GM18517 (cell line): ENCODE data around the gene AP5B1.

ENCODE experiments used
- ATAC-seq: cut with Tn5 transposase; IDR thresholded peaks from one replicate; pipeline ENCODE4 v1.9.1; 2021; ENCODE audit warnings: mild to moderate bottlenecking, moderate library complexity; ENCODE audit not compliant: unreplicated experiment

AP5B1 gene, protein sequence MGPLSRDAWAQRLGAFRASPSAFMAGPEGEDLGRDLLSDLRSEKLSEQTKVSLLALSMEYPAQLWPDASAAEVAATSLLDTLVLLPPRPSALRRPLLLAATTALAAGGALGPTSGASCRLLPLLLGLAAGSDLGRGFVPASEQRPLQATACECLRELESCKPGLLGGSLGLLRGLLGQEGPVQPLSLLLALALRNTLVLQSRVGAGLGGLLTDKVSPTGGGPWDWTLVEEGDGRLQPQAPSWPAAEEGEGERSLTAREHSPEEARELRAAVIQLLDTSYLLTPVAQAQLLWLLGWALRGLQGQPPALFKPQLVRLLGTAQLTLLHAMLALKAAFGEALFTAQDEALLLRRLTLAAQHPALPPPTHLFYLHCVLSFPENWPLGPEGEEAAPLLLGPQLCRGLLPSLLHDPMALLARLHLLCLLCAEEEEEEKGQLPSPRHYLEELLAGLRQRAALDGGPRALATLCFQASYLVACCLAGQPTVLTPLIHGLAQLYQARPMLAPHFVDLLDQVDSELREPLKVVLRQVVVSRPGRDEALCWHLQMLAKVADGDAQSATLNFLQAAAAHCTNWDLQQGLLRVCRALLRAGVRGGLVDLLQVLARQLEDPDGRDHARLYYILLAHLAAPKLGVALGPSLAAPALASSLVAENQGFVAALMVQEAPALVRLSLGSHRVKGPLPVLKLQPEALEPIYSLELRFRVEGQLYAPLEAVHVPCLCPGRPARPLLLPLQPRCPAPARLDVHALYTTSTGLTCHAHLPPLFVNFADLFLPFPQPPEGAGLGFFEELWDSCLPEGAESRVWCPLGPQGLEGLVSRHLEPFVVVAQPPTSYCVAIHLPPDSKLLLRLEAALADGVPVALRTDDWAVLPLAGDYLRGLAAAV

DNA sequence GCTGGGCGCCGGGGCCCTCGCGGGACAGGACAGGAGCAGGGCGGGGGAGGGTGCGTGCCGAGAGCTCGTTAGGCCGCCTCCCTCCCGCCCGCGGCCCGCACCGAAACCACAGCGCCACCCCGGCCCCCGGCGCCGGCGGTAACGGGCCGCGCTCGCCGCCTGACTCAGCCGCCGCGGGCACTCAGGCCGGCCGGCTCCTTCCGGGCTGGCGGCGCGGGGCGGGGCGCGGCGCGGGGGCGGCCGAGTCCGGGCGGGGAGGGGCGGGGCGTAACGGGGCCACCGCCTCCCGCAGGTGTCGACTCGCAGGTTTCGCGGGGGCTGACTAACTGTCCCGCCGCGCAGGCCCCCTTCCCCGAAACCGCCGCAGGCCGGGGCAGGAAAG lies at the start of gene AP5B1:
TSS of gene AP5B1 (minus strand) at position 207 of the 382 bp plus-strand sequence. CDS start 385 bp downstream, outside the sequence.
- peak; percentile 47 for ATAC-seq

DNA sequence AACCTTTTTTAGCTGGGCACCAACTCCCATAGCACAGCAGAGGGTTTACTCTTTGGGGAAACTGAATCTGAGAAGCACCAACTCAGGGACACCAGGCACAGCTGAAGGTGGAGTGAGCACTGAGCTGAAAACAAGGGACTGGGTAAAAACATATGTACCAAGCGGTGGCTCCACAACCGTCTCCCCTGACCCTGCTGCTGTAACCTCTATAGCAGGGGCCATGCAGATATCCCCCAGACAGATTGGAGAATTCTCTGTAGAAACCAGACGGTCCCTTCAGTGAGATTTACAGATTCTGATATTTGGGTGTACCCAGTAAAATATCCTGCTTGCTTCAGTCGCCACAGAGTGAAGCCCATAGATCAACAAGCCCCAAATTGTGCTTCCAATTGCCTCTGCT lies 48.7 kb upstream of the AP5B1 start:
- no peak for ATAC-seq

DNA sequence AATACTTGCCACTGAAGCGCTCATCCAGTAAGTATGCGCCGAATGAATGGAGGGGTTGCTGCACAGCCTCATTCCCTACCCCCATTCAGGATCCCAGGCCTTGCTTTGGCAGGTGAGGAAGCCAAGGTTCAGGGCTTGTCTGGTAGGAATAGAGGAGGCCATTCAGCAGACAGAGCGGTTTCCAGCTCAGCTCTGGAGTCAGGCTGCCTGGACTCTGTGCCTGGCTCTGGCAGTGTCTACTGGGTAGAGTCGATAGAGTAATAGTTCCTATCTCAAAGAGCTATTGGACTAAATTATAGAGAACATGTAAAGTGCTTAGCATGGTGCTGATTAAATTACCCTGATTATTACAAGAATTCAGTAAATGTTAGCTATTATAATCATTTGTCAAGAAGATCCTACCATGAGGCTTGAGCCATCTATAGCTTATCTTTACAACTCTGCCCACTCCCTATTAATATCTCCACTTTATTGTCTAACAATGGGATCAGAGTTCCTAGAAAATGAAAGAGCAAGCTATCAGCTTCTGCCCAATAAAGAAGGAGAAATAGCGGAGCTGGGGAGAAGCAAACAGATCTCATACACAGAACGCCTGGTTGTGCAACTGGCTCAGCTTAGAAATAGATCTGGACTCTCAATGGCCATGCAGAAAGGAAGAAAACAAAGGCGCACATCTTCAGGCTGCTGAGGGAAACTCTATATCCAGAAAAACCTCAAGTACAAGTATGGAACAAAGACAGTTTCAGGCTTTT lies 46.4 kb upstream of the AP5B1 start:
- ATAC-seq, result no peak

DNA sequence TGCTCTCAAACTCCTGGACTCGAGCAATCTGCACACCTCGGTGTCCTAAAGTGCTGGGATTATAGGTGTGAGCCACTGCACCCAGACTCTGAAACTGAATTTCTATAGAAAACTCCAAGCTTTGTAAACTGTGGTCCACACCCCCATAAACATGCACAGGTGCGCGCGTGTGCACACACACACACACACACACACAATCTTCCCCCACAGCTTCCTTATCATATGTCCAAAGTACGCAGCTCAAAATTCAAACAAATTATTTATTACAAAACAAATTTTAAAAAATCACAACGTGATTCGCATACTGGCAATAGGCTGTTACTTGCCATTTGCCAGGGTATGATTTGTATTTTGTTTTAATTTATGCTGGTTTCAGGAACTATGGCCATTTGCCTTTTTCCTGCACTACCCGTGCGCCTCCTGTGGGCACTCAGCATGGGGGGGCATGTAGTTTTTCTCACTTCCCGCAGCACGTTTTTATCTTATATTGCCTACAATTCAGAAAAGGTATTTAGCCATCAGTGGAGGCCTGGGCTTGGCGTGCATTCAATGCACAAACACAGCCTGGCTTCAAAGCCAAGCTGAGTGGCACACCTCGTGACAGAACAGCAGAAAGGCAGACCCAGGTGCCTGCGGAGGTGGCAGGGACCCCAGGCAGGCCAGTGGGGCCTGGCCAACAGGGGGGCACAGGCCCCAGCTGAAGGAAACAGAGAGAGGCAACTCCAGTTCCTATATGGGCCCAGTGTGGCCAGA lies 42.2 kb upstream of the AP5B1 start:
- no peak for ATAC-seq

DNA sequence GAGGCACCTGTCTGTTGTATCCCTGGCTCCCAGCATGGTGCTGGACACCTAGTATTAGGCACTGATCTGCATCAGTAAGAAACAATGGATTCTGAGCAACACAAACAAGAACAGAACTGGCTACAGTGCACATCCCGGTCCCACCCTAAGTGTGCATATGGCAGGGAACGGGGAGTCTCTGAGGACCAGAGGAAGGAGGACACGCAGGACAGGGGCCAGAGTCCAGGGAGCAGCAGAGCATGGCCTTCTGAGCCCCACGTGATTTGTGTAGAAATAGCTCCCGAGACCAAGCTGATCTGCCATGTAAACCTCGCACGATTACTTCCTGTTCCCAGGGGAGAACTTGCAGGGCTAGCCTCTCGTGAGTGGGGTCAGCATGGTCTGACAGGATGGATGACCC lies 40.3 kb upstream of the AP5B1 start:
- no peak for ATAC-seq

DNA sequence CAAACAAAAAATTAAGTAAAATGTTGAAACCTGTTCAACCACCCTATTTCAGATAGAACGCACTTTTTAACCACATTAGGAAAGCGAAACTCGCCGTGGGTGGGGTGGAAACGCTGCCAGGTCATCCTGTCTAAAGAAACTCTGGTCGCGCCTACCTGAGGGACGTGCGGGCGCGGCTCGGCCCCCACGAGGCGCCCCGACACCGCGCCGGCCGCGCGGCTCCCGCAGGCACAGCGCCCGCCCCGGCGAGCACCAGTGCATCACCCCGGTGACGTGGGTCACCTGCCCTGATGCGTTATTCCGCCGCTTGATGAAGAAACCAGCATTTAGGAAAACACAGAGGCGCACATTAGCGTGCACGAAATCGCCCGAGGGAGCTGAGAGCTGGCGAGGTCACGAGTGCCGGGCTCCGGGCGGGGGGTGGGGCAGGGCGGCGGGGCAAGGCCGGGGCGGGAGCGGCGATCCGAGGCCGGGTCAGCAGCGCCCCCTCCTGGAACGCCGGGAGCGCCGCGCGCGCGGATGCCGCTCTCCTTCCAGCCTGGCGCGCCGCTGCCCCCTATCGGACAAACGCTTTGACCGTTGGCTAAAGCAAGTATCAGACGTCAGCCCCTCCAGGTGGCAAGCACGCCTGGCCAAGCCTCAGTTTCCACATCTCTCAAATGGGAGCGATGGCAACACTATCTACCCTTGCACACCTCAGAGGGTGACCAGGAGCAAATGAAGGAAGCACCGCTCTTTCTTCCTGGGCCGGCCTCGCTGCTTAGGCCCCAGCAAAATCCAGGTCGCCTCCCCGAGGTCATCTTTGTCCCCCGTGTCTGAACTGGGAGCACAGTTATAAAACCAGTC lies 37.3 kb upstream of the AP5B1 start:
- peak; percentile 69 for ATAC-seq

DNA sequence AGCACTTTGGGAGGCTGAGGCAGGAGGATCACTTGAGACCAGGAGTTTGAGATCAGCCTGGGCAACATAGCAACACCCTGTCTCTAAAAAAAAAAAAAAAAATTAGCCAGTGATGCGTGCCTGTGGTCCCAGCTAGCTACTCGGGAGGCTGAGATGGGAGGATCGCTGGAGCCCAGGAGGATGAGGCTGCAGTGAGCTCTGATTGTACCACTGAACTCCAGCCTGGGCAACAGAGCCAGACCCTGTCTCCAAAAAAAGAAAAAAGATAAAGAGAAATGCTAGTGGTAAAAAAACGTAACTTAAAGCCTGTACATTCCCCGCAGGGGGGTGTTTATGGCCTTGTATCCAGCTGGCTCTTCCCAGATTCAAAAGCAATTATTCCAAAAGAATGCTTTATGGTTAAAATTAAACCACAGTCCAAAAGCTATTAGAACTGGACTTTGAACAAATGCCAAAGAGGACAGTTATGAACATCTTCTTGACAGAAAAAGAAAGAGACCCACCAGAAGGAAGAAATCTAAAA lies 36.6 kb upstream of the AP5B1 start:
- ATAC-seq, result no peak

DNA sequence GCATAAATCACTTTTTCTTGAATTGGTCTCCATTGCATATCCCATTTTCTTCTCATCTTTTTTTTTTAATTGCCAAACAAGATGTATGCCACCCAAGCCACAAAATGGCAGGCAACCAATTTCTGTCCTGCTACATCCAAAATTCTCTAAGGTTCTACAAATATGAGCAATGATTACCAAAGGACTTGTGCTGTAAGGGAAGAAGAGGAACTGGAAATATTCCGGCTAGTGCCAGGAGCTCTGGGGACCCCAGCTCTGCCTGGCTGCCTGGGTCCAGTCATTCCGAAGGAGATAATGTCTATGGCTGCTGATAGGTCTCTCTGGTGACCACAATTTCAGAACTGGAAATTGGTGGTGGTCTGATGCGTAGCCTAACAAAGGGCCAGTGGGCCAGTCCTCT lies 35.9 kb upstream of the AP5B1 start:
- ATAC-seq, result no peak

DNA sequence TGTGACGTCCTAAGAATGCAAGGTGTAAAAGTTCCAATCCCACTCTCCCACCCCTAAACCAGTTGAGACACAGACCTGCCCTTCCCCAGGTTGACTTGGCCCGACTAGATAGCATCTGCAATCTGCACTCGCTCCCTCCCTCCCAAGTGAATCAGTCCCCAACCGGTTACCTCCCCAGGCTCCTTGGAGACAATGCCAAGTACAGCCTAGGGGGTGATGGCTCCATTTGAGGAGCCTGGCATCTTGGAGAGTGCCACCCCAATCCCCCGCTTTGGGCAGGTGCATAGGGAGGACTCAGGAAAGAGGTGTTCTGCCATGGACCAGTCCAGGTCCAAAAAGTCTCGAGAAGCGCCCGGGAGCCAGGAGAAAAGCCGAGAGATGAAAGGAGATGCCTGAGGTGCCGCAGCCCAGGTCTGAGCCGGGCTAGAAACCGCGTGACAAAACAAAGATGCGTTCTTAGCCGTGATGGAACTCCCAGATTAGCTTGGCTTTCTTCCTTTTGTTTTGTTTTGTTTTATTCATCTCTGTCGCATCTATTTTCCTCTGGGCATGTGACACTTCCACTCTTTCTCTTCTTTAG lies 34.3 kb upstream of the AP5B1 start:
- no peak for ATAC-seq

DNA sequence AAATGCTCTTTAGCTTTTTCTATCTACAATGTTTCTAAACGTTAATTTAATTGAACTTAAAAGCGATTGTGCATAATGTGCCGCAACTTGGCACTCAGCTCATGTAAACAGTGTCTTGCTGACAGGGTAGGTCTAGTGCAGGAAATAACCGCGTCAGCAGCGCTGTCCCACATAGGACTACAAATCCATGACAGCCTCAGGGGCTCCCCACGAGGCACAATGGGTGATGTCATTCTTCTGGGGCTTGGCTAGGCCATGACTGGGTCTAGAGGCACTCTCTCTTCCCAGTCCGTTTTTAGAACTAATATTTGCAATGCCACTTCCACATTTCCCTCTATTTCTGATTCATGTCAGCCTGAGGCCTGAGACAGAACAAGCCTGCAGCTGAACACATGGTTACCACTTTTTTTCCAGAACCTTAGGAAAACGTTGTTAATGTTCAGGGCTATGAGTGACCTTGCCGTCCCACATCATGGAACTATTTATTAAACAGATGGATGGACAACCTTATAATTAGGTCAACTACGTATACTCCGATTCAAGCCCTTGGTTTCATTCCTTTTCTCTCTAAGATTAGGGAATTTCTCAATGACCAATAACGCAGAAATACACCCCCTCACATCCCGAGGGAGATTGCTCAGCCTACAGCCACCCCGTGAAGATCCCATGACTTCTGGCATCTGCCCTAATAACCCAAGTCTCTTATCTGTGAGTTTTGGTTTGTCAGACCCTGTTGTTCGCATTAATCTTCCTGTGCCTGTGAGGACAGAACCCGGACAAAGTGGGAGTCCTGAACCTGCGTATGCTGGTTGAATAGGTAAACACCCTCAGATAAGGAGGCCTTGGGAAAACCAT lies 33.6 kb upstream of the AP5B1 start:
- no peak for ATAC-seq

DNA sequence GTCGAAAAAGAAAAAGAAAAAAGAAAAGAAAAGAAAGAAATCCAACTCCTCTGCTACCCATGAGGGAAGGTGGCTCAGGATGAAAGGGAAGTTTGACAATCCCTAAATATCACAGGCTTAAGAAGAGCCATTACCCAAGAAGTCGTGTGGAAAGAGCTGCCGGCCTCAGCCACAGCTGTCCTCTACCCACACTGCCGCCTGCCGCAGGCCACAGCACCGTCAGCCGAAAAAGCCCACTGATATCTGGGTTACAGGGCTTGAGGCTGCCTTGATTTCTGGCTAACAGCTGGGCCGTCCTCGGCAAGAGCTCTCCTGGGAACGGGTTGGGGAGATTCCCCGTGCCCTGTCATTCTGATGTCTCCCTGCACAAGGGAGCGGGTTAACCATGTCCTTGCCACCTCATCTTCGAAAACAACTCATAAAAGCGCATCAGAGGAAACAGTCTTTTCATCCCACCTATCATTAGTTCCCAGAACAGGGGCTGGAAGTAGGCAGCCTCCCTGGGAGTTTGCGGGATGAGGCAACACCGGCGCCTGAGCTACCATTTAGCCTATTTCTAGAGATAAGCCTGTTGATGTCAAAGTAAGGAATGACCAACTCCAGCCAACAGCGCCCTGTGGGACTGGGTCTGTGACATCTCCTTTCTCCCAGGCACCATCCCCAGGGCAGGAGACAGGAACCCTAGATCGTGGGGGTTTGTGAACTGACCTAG lies 31.1 kb upstream of the AP5B1 start:
- ATAC-seq, result no peak

DNA sequence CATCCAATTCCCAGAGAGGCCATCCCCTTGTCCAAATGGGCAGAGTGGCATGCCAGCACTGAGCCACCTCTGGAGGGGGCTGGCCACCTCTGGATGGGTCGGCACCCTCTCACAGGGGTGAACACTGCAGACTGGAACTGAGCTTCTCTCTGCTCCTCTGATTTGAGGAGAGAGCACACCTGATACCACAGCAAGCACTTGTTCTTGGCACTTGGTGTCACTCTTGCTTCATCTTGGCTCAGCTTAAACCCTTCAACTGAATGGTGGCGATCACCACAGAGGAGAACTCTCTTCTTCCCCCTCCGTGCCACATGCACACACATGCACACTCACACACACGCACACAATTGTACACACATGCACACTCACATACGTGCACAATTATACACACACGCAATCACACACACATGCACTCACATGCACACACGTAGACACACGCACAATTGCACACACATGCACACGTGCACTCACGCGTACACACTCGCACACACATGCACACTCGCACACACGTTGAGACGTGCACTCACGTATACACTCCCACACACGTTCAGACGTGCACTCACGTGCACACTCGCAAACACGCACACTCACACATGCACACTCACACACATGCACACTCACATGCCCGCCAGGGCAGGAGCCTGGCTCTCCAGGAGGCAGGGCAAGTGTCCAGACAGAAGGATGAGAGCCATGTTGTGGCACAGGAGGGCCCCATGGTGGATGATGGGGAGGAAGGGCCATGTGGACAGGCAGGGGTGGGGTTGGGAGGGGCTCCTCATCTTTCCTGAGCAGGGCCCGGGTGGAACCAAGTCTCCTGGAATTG lies 29.5 kb upstream of the AP5B1 start:
- ATAC-seq, result no peak

DNA sequence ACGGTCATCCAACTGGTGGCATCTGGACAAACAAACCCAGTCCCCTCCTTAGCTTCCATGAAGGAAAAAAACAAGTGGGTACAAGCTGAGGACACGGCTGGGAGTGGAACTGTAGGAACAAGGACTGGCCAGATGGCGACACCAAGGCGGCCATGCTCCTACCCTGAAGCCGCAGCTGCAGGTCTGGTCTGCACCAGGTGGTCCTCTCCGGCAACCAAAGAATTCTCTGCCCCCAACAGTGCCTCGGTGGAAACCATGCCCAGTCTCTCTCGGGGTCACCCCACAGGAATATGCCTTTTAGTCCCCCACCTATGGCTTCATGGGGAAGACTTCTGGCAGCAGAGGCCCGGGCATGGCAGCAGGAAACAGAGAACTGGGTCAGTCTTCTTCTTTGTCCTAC lies 28.7 kb upstream of the AP5B1 start:
- ATAC-seq, result no peak

DNA sequence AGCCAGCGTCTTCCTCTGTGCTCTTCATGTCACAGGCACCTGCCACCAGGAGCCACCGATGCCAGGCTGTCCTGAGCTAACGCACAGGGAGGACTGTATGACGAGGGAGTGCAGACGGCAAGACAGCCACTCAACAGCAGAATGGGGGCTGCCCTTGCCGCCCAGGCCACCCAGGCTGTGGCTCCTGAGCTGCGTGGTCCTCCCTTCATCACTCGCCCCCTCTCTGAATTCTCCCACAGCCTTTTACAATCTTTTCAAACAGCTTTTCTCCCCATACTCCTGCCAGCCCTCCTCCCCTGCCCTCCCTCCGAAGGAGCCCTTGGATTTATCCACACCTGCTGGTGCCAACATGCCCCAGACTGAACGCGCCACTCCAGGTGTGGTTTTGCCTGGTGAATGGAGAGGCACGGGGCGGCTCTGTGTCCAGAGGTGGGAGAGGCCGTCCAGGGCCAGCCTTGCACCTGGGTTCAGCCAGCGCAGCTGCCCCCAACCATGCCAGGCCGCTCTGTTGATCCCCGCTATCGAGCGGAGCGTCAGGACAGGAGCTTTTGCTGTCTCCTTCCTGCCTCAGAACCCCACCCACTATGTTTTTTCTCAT lies 28.1 kb upstream of the AP5B1 start:
- ATAC-seq, result no peak

DNA sequence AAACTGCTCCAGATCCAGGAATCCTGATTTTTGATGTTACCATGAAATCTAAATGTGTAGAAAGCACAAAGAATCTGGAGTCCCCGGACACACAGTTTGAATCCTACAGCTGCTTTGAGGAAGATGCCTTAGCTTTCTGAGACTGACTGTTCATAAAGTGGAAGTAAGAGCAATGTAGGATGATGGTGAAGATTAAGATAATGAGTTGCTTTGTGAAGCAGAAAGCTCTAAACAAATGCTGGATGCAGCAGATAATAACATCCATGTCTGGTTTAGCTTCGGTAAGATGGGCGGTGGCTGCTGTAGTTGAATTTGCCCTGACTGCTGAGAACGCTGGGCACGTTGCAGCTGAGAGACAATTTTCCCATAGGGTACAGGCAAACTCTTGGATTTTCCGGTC lies 26.2 kb upstream of the AP5B1 start:
- ATAC-seq, result no peak

DNA sequence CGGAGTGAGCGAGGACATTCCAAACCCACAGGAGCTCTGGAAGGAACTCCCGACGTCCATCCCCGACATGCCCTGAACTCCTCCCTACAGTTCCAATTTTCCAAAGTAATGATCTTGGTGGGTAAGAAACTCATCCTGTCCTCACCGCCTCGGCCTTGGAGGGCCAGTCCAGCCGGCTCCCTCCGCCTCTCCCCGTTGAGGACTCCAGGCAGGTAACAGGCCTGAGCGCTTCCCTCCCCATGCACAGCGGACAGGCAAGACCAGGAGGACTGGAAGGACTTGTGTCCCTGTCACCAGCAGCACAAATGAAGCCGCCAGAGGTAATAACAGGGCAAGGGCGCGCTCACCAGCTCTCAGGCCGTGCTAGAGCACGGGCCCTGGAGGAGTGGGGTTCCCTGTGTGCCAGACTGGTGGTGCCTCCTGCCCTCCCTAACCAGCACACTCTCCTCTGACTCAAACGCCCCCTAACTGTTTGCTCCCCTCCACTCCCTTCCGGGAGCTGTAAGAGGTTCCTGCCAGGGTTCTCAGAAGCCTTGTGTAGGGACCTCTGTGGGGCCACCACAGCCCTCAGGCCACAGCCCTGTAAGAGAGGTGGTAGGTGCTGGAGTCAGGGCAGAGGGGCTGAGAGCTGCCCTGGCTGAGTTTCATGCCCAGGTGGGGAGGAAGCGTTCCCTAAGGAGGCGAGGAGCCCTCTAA lies 23.2 kb upstream of the AP5B1 start:
- ATAC-seq, result no peak
